ENCODE data around the gene C3orf85.
"Not testable (repeated sequence)": the region's sequence is repeated elsewhere in the genome, so short reads cannot be mapped to it uniquely, and the experiment has no call there.

Gene C3orf85

DNA sequence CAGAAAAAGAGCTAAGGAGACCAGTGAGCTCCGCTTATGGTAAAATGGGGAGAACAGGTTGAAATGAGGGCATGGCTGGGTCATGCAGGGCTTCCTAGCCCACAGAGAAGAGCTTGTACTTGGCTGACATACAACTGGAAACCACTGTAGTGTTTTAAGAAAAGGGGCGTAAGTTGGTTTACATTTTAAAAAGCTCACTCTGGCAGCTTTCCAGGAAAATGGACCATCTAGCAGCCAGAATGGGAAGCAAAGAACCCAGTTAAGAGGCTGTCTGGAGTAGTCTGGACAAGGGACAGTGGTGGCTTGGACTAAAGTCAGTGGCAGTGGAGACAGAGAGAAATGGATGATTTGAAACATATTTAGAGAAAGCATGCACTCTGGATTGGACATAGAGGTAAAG lies 20.5 kb upstream of the C3orf85 start:
- WGBS, 2 experiments, result 93 to 96% methylated on average over 2 of the region's 2 CpGs
- no peaks in the 10 kb centered on the region for H3K9me3 ChIP-seq (ENCODE audit: control insufficient read depth, low read length)
- H3K4me1 ChIP-seq (ENCODE audit: control insufficient read depth, insufficient read depth, low read length), result no peaks in the 10 kb centered on the region
- H3K27me3 ChIP-seq (ENCODE audit: control insufficient read depth, insufficient read depth, low read length, poor library complexity, severe bottlenecking), result no peaks in the 10 kb centered on the region
- no peak overlapping the region for H3K27ac ChIP-seq (ENCODE audit: insufficient read depth, low read depth, low read length, poor library complexity, severe bottlenecking)
- no peaks in the 10 kb centered on the region for H3K36me3 ChIP-seq (ENCODE audit: control insufficient read depth, insufficient read depth, low read length)
- H3K4me3 ChIP-seq (ENCODE audit: insufficient read depth, low read depth, low read length), result no peak overlapping the region

DNA sequence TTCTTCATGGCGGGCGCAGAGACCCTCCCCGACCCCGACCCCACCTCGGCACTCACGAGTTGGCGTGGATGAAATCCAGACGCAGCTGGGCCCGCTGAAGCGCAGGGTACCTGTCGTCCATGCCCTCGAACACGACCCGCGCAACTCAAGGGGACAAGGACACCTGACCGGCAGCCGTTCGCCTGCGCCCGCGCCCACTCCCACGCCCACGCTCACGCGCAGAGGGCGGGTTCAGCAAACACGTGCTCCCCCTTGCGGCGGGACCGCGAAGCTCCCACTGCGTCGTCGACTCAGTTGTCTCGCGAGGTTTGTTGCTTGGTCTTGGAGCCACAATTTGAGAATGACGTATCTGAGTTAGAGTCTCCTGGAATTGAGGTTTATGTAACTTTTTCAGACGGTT lies 18.6 kb upstream of the C3orf85 start, which contains the start of gene MORC1:
TSS of gene MORC1 (minus strand) at position 196 of the 400 bp plus-strand sequence. CDS start at position 121, 75 bp downstream.
- H3K4me3 ChIP-seq (ENCODE audit: insufficient read depth, low read depth, low read length), result no peak within 1 kb of the TSS
- H3K27ac ChIP-seq (ENCODE audit: insufficient read depth, low read depth, low read length, poor library complexity, severe bottlenecking), result no peak within 1 kb of the TSS
- H3K27me3 ChIP-seq (ENCODE audit: control insufficient read depth, insufficient read depth, low read length, poor library complexity, severe bottlenecking), result no peaks in the 10 kb centered on the region
- H3K4me1 ChIP-seq (ENCODE audit: control insufficient read depth, insufficient read depth, low read length), result no peaks in the 10 kb centered on the region
- 96% methylated on average over 38 of the region's 38 CpGs for WGBS, 2 experiments
- H3K36me3 ChIP-seq (ENCODE audit: control insufficient read depth, insufficient read depth, low read length), result no peaks in the 10 kb centered on the region
- H3K9me3 ChIP-seq (ENCODE audit: control insufficient read depth, low read length), result no peaks in the 10 kb centered on the region

DNA sequence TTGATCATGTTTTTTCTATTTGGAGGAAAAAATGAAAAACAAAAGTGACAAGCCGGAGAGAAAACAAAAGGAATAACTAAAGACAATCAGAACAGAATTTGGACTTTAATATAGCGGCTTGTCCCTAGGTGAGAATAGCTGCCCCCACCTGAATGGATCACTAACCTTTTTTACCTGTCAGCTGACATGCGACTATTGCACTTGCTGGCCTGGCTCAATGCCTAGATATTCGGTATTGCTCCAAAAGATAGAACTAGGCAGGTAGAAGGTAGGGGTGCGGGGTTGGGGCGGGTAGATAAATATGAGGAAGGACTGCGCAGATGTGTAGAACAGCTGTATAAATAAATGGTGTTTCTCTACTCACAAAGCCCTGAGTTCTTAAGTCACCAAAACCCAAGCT lies 17.9 kb upstream of the C3orf85 start:
- no peaks in the 10 kb centered on the region for H3K27me3 ChIP-seq (ENCODE audit: control insufficient read depth, insufficient read depth, low read length, poor library complexity, severe bottlenecking)
- H3K36me3 ChIP-seq (ENCODE audit: control insufficient read depth, insufficient read depth, low read length), result no peaks in the 10 kb centered on the region
- H3K27ac ChIP-seq (ENCODE audit: insufficient read depth, low read depth, low read length, poor library complexity, severe bottlenecking), result no peak overlapping the region
- 94 to 96% methylated on average over 7 of the region's 7 CpGs for WGBS, 2 experiments
- H3K4me1 ChIP-seq (ENCODE audit: control insufficient read depth, insufficient read depth, low read length), result no peaks in the 10 kb centered on the region
- no peak overlapping the region for H3K4me3 ChIP-seq (ENCODE audit: insufficient read depth, low read depth, low read length)
- H3K9me3 ChIP-seq (ENCODE audit: control insufficient read depth, low read length), result no peaks in the 10 kb centered on the region

DNA sequence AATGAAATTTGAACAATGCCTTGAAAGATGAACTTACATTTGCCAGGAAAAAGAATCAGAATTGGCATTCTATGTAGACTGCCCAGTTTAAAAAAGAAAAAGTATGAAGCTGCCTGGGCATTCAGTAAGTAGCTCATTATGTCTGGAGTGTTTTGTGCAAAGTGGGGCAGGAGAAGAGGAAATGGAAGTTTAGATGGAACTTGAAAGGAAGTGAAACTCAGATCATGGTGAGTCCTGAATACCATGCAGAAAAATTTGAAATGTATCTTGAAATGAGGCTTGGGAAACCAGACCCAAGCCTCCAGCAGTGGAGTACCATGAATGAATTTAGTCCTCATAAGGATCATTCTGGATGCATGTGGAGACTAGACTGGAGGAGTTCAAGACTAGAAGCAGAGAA lies 13.8 kb upstream of the C3orf85 start:
- Histone ChIP-seq H3K27me3 (ENCODE audit: control insufficient read depth, insufficient read depth, low read length, poor library complexity, severe bottlenecking) (no peaks in the 10 kb centered on the region), H3K27ac (ENCODE audit: insufficient read depth, low read depth, low read length, poor library complexity, severe bottlenecking) (no peak overlapping the region), H3K4me3 (ENCODE audit: insufficient read depth, low read depth, low read length) (no peak overlapping the region), H3K36me3 (ENCODE audit: control insufficient read depth, insufficient read depth, low read length) (no peaks in the 10 kb centered on the region), H3K9me3 (ENCODE audit: control insufficient read depth, low read length) (no peaks in the 10 kb centered on the region), H3K4me1 (ENCODE audit: control insufficient read depth, insufficient read depth, low read length) (no peaks in the 10 kb centered on the region)

DNA sequence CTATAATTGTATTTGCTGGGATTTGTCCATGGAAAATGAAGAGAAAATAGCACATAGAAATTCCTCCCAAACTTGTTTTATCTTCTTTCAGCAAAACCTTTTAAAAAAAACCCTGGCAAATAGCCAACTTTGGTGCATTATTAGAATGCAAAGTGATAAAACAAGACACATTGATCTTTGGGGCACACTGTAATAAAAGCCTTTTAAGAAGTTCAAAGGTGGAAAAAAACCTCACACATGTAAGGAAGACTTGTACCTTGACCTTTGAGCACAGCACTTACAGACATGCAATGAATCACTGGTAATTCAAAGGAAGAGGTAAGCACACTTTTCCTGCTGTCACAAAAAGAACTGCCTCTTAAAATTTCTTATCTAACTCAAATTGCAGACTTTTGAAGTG lies 10.6 kb upstream of the C3orf85 start:
- Histone ChIP-seq H3K4me1 (ENCODE audit: control insufficient read depth, insufficient read depth, low read length) (no peaks in the 10 kb centered on the region), H3K27ac (ENCODE audit: insufficient read depth, low read depth, low read length, poor library complexity, severe bottlenecking) (no peak overlapping the region), H3K9me3 (ENCODE audit: control insufficient read depth, low read length) (no peaks in the 10 kb centered on the region), H3K27me3 (ENCODE audit: control insufficient read depth, insufficient read depth, low read length, poor library complexity, severe bottlenecking) (no peaks in the 10 kb centered on the region), H3K4me3 (ENCODE audit: insufficient read depth, low read depth, low read length) (no peak overlapping the region), H3K36me3 (ENCODE audit: control insufficient read depth, insufficient read depth, low read length) (no peaks in the 10 kb centered on the region)

DNA sequence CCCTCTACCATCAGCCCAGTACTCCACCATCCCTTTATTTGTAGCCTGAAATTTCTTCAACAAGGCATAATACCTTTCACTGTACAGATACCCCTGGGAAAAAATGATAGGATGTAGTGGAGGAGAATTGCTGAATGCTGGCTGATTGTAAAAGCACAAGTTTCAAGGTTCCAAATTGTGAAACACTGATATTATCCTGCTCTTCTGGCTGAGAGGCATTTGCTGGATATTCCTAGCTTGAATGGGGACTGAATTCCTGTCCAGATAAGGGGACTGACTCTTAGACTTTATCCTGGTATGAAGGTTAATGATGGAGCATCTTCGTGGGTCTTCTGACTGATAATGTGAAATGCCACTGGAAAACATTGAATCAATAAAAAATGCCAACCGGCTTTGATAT lies 9.0 kb upstream of the C3orf85 start:
- H3K27ac ChIP-seq (ENCODE audit: insufficient read depth, low read depth, low read length, poor library complexity, severe bottlenecking), result no peak overlapping the region
- H3K4me1 ChIP-seq (ENCODE audit: control insufficient read depth, insufficient read depth, low read length), result no peaks in the 10 kb centered on the region
- H3K9me3 ChIP-seq (ENCODE audit: control insufficient read depth, low read length), result no peaks in the 10 kb centered on the region
- H3K4me3 ChIP-seq (ENCODE audit: insufficient read depth, low read depth, low read length), result no peak overlapping the region
- no peaks in the 10 kb centered on the region for H3K27me3 ChIP-seq (ENCODE audit: control insufficient read depth, insufficient read depth, low read length, poor library complexity, severe bottlenecking)
- H3K36me3 ChIP-seq (ENCODE audit: control insufficient read depth, insufficient read depth, low read length), result no peaks in the 10 kb centered on the region
- whole genome bisulfite sequencing, 2 experiments, result 88 to 98% methylated on average over 2 of the region's 2 CpGs

DNA sequence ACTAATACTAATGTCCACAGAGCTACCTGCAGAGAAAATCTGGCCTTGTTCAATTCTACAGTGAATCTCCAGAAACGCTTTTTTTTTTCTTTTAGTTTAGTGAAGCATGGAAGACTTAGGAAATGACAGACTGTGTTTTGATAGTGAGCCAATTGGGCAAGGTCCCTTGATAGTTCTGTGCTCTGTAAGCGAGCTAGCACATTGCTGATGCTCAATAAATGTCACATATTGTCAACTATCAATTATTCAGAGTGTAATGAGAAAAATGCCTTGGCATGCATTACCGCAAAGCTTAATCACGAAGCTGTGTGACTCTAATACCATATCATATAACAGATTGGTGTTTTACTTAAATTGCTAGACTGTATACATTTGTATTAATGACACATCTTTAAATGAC lies 5.2 kb upstream of the C3orf85 start:
- Histone ChIP-seq H3K4me3 (ENCODE audit: insufficient read depth, low read depth, low read length) (no peak overlapping the region), H3K36me3 (ENCODE audit: control insufficient read depth, insufficient read depth, low read length) (no peaks in the 10 kb centered on the region), H3K4me1 (ENCODE audit: control insufficient read depth, insufficient read depth, low read length) (no peaks in the 10 kb centered on the region), H3K27me3 (ENCODE audit: control insufficient read depth, insufficient read depth, low read length, poor library complexity, severe bottlenecking) (no peaks in the 10 kb centered on the region), H3K9me3 (ENCODE audit: control insufficient read depth, low read length) (no peaks in the 10 kb centered on the region), H3K27ac (ENCODE audit: insufficient read depth, low read depth, low read length, poor library complexity, severe bottlenecking) (no peak overlapping the region)
- 87 to 90% methylated on average over 2 to 3 of the region's 4 CpGs for WGBS, 2 experiments

DNA sequence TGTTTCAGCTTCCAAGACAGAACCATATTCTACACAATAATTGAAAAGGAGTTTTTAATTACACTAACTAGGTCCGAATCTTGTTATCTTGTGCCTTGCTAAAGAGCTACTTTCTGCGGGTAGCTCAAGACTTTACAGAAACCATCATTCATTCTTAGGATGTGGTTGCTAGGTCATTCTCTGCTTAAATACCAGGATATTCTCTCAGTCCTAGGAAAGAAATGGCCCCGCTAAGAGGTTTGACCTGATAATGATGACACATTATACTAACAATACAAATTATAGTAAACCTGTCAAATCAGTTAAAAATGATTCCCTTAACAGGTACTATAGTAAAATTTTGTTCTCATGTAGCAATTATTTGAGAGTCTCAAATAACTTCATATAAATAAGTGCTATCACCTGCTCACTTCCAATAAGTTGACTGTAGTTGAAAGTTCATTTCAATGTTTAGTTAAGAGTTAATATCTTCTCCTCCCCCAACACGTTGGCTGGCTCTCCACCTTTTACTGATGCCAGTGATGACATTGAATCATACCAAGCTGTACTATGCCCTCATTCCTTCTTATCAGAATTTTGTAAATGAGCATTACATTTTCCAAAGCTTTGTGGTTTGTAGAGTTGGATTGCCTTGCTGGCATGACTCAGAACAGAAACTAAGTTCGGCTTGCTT lies 3.6 kb upstream of the C3orf85 start:
- Histone ChIP-seq H3K27me3 (ENCODE audit: control insufficient read depth, insufficient read depth, low read length, poor library complexity, severe bottlenecking) (no peaks in the 10 kb centered on the region), H3K9me3 (ENCODE audit: control insufficient read depth, low read length) (no peaks in the 10 kb centered on the region), H3K27ac (ENCODE audit: insufficient read depth, low read depth, low read length, poor library complexity, severe bottlenecking) (no peak overlapping the region), H3K4me1 (ENCODE audit: control insufficient read depth, insufficient read depth, low read length) (no peaks in the 10 kb centered on the region), H3K4me3 (ENCODE audit: insufficient read depth, low read depth, low read length) (no peak overlapping the region), H3K36me3 (ENCODE audit: control insufficient read depth, insufficient read depth, low read length) (no peaks in the 10 kb centered on the region)
- 87 to 88% methylated on average over 4 of the region's 5 CpGs for WGBS, 2 experiments

DNA sequence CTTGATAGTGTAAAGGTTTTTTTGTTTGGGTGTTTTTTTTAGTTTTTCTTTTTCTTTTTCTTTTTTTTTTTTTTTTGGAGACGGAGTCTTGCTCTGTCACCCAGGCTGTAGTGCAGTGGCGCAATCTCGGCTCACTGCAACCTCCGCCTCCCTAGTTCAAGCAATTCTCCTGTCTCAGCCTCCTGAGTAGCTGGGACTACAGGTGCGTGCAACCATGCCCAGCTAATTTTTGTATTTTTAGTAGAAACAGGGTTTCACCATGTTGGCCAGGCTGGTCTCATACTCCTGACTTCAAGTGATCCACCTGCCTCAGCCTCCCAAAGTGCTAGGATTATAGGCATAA lies 3.1 kb upstream of the C3orf85 start:
- H3K27ac ChIP-seq (ENCODE audit: insufficient read depth, low read depth, low read length, poor library complexity, severe bottlenecking); H3K9me3 ChIP-seq (ENCODE audit: control insufficient read depth, low read length); H3K4me3 ChIP-seq (ENCODE audit: insufficient read depth, low read depth, low read length); H3K36me3 ChIP-seq (ENCODE audit: control insufficient read depth, insufficient read depth, low read length); H3K4me1 ChIP-seq (ENCODE audit: control insufficient read depth, insufficient read depth, low read length); H3K27me3 ChIP-seq (ENCODE audit: control insufficient read depth, insufficient read depth, low read length, poor library complexity, severe bottlenecking): not testable (repeated sequence)
- WGBS, 2 experiments, result 88 to 92% methylated on average over 5 of the region's 5 CpGs

DNA sequence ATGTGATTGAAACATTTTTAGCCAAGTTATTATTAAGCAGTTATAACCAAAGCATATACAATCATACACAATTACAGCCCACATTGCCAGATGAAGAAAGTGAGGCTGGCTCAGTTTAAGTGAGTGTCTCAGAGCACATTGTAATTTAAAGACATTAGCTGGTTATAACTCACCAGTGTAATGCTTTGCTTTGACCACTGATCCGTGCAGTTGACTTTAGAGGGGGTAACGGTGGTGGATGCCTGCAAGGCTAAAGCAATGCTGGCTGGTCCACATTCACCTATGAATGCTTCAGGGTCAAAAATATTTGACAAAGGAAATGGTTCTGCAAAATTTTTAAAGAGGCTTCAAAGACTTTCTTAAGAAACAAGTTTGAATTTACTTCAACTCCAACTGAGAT lies 1.2 kb downstream of the C3orf85 start:
- H3K36me3 ChIP-seq (ENCODE audit: control insufficient read depth, insufficient read depth, low read length), result no peaks in the 10 kb centered on the region
- no peaks in the 10 kb centered on the region for H3K4me1 ChIP-seq (ENCODE audit: control insufficient read depth, insufficient read depth, low read length)
- H3K4me3 ChIP-seq (ENCODE audit: insufficient read depth, low read depth, low read length), result no peak overlapping the region
- no peaks in the 10 kb centered on the region for H3K27me3 ChIP-seq (ENCODE audit: control insufficient read depth, insufficient read depth, low read length, poor library complexity, severe bottlenecking)
- 67 to 82% methylated on average over 2 of the region's 2 CpGs for WGBS, 2 experiments
- no peak overlapping the region for H3K27ac ChIP-seq (ENCODE audit: insufficient read depth, low read depth, low read length, poor library complexity, severe bottlenecking)
- no peaks in the 10 kb centered on the region for H3K9me3 ChIP-seq (ENCODE audit: control insufficient read depth, low read length)

DNA sequence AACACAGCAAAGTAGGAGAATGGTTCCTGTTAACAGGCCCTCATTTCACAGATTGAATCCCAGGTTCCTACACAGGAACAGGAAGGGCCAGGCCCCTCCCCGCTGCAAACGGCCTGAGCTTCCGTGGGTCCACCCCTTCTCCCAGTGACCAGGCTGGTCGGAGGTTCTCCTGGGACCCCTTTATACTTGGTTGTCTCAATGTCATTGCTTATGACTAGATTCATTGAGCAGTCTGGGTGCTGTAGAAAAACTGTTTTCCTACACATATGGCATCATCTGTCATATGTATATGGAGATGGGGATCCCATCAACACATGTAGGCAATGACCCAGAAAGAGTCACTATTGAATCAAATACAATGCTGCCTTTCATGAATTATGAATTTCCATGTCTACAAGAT lies 3.8 kb downstream of the C3orf85 start:
- 89 to 94% methylated on average over 4 of the region's 4 CpGs for WGBS, 2 experiments
- Histone ChIP-seq H3K27ac (ENCODE audit: insufficient read depth, low read depth, low read length, poor library complexity, severe bottlenecking) (no peak overlapping the region), H3K4me1 (ENCODE audit: control insufficient read depth, insufficient read depth, low read length) (no peaks in the 10 kb centered on the region), H3K36me3 (ENCODE audit: control insufficient read depth, insufficient read depth, low read length) (no peaks in the 10 kb centered on the region), H3K4me3 (ENCODE audit: insufficient read depth, low read depth, low read length) (no peak overlapping the region), H3K9me3 (ENCODE audit: control insufficient read depth, low read length) (no peaks in the 10 kb centered on the region), H3K27me3 (ENCODE audit: control insufficient read depth, insufficient read depth, low read length, poor library complexity, severe bottlenecking) (no peaks in the 10 kb centered on the region)
